ENCODE measurements around the gene GDA.

DNA sequence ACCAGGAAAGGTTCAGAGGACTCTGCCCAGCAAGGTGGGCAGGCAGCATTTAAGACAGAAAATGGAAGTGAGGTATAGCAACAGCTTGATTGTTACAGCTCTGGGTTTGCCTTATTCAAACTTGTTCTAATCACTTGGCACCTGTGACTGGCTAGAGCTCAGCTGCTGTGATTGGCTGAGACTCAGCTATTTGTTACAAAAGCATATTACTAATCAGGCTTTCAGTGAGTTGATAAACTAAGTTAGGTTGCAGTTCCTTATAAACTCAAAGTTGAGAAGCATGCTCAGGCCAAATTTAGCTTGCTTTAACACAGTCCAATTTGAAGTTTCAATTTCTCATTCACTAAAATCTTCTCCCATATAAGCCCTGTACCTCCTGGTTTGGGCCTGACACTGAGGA is 56.3 kb downstream of the GDA start:
- TF ChIP-seq, protein P1, sequence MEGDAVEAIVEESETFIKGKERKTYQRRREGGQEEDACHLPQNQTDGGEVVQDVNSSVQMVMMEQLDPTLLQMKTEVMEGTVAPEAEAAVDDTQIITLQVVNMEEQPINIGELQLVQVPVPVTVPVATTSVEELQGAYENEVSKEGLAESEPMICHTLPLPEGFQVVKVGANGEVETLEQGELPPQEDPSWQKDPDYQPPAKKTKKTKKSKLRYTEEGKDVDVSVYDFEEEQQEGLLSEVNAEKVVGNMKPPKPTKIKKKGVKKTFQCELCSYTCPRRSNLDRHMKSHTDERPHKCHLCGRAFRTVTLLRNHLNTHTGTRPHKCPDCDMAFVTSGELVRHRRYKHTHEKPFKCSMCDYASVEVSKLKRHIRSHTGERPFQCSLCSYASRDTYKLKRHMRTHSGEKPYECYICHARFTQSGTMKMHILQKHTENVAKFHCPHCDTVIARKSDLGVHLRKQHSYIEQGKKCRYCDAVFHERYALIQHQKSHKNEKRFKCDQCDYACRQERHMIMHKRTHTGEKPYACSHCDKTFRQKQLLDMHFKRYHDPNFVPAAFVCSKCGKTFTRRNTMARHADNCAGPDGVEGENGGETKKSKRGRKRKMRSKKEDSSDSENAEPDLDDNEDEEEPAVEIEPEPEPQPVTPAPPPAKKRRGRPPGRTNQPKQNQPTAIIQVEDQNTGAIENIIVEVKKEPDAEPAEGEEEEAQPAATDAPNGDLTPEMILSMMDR (IDR thresholded peaks at IDR 0.05): no peak
- no peak for TF ChIP-seq POLR2A (IDR thresholded peaks at IDR 0.05)

Measured in Peyer's patch (tissue), 4 donors.